MM.1S (cell line): Measurements from ENCODE around the gene TTC33.

Experiments used
- DNase-seq: peaks from one replicate; pipeline ENCODE4 v3.0.0-alpha.2; 2015
- H2AFZ ChIP-seq: fragments of 300-600 bp; sonication (generic); 2 replicates; pipeline ENCODE4 v1.6.0; 2016; ENCODE audit warnings: antibody characterized with exemption, low read length
- H3F3A ChIP-seq: fragments of 300-600 bp; sonication (generic); 2 replicates; pipeline ENCODE4 v1.6.1; 2016; ENCODE audit warnings: mild to moderate bottlenecking, antibody characterized with exemption, low read length, moderate library complexity, mixed read lengths; ENCODE audit not compliant: insufficient read depth
- H3K27ac ChIP-seq: fragments of 300-600 bp; sonication (generic); 2 replicates; pipeline ENCODE4 v1.5.1; 2016; ENCODE audit warnings: mild to moderate bottlenecking, low read length
- H3K27me3 ChIP-seq: fragments of 300-600 bp; sonication (generic); replicated peaks from 2 replicates; pipeline ENCODE4 v1.6.0; 2016; ENCODE audit warnings: low read length; ENCODE audit not compliant: insufficient read depth
- H3K36me3 ChIP-seq: fragments of 300-600 bp; sonication (generic); replicated peaks from 2 replicates; pipeline ENCODE4 v1.6.1; 2016; ENCODE audit warnings: mild to moderate bottlenecking, low read length, mixed read lengths; ENCODE audit not compliant: insufficient read depth
- H3K4me1 ChIP-seq: fragments of 300-600 bp; sonication (generic); 2 replicates; pipeline ENCODE4 v1.6.1; 2016; ENCODE audit warnings: low read length, mixed read lengths
- H3K4me2 ChIP-seq: fragments of 300-600 bp; sonication (generic); 2 replicates; pipeline ENCODE4 v1.6.0; 2016; ENCODE audit warnings: low read depth, low read length
- H3K4me3 ChIP-seq: fragments of 300-600 bp; sonication (generic); 2 replicates; pipeline ENCODE4 v1.5.1; 2016; ENCODE audit warnings: low read length, mixed read lengths
- H3K79me2 ChIP-seq: fragments of 300-600 bp; sonication (generic); 2 replicates; pipeline ENCODE4 v1.6.1; 2016; ENCODE audit warnings: mixed run types, low read length, mixed read lengths
- H3K9ac ChIP-seq: fragments of 300-600 bp; sonication (generic); 2 replicates; pipeline ENCODE4 v1.6.1; 2016; ENCODE audit warnings: low read length, mixed read lengths
- H3K9me2 ChIP-seq: fragments of 300-600 bp; sonication (generic); replicated peaks from 2 replicates; pipeline ENCODE4 v1.6.1; 2016; ENCODE audit warnings: mild to moderate bottlenecking, low read length, mixed read lengths; ENCODE audit not compliant: insufficient read depth
- H3K9me3 ChIP-seq: fragments of 300-600 bp; sonication (generic); replicated peaks from 2 replicates; pipeline ENCODE4 v1.6.1; 2016; ENCODE audit warnings: mild to moderate bottlenecking, low read length, mixed read lengths; ENCODE audit not compliant: insufficient read depth
- H4K20me1 ChIP-seq: fragments of 300-600 bp; sonication (generic); 2 replicates; pipeline ENCODE4 v1.6.1; 2016; ENCODE audit warnings: mild to moderate bottlenecking, low read length, moderate library complexity, mixed read lengths; ENCODE audit not compliant: insufficient read depth
- EZH2 ChIP-seq: fragments of 300-600 bp; sonication (generic); optimal IDR thresholded peaks from 2 replicates; pipeline ENCODE3; 2017; ENCODE audit warnings: low read depth, mild to moderate bottlenecking, antibody characterized with exemption, low read length, mixed read lengths
- EZH2phosphoT487 ChIP-seq: fragments of 300-600 bp; sonication (generic); IDR thresholded peaks from 2 replicates; pipeline ENCODE4 v1.6.1; 2018; ENCODE audit warnings: antibody characterized with exemption, low read length
- TF ChIP-seq, protein P1 (sequence below): fragments of 300-600 bp; sonication (generic); IDR thresholded peaks from 2 replicates; pipeline ENCODE4 v1.5.1; 2016; ENCODE audit warnings: antibody characterized with exemption, low read length, mixed read lengths

TTC33 gene

DNA sequence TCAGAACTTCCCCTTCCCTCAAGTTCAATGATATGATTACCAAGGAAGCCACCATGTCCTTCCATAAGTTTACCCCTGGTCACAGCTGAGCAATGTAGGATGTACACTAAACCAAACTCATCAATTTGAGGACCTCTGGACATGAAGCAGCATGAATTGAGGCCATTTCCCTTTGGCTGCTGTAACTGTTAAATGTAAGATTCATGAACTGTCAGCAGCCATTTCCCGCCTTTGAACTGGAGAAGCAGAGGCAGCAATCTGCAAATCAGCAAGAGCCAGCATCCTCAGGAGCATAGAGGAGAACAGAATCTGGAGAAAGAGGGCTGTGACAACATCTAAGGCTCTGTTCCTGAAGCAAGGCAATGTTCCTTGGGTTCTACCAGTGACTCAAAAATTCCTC, 180.3 kb downstream of the TTC33 start:
- no peaks in the 10 kb centered on the region for H3K79me2 ChIP-seq
- H3K9me2 ChIP-seq, result no peaks in the 10 kb centered on the region
- no peak overlapping the region for H3K27ac ChIP-seq
- H3K9ac ChIP-seq, result no peak overlapping the region
- peaks cover 5% of the 10 kb centered on the region; the same call in 1 of the 2 replicates for H3K4me1 ChIP-seq
- H3K9me3 ChIP-seq, result no peaks in the 10 kb centered on the region
- H2AFZ ChIP-seq, result no peak overlapping the region
- no peak overlapping the region for H3K4me2 ChIP-seq
- no peaks in the 10 kb centered on the region for H3K27me3 ChIP-seq
- TF ChIP-seq EZH2phosphoT487 (no peak), EZH2 (no peak)
- TF ChIP-seq, protein P1, sequence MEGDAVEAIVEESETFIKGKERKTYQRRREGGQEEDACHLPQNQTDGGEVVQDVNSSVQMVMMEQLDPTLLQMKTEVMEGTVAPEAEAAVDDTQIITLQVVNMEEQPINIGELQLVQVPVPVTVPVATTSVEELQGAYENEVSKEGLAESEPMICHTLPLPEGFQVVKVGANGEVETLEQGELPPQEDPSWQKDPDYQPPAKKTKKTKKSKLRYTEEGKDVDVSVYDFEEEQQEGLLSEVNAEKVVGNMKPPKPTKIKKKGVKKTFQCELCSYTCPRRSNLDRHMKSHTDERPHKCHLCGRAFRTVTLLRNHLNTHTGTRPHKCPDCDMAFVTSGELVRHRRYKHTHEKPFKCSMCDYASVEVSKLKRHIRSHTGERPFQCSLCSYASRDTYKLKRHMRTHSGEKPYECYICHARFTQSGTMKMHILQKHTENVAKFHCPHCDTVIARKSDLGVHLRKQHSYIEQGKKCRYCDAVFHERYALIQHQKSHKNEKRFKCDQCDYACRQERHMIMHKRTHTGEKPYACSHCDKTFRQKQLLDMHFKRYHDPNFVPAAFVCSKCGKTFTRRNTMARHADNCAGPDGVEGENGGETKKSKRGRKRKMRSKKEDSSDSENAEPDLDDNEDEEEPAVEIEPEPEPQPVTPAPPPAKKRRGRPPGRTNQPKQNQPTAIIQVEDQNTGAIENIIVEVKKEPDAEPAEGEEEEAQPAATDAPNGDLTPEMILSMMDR, result no peak
- H4K20me1 ChIP-seq, result no peaks in the 10 kb centered on the region
- no peaks in the 10 kb centered on the region for H3F3A ChIP-seq
- no peaks in the 10 kb centered on the region for H3K36me3 ChIP-seq
- DNase-seq, result no peak
- H3K4me3 ChIP-seq, result no peak overlapping the region

DNA sequence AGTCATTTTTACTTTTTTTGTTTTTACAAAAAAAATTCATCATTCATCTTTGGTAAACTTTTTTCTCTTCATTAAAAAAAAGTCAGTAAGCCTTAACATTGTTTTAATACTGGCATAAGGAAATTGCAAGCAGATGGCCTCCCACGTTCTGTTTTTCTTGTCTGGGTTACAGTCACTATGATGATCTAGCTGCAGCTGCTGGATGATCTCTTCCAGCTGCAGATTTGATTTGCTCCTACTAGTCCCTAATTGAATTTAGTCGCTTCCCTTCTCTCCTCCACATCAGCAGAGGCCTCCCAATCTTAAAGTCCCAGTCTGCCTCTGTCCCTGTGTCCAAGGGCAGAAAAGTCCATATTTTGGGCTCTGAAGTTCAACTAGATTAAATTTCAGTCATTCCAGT, 182.8 kb downstream of the TTC33 start:
- Histone ChIP-seq H3K9ac (no peak overlapping the region), H3K4me1 (0 out of 2 replicates have a peak, but pooled peaks cover 7% of the 10 kb centered on the region)
- TF ChIP-seq EZH2phosphoT487 (no peak), EZH2 (no peak)
- TF ChIP-seq, protein P1, result no peak

DNA sequence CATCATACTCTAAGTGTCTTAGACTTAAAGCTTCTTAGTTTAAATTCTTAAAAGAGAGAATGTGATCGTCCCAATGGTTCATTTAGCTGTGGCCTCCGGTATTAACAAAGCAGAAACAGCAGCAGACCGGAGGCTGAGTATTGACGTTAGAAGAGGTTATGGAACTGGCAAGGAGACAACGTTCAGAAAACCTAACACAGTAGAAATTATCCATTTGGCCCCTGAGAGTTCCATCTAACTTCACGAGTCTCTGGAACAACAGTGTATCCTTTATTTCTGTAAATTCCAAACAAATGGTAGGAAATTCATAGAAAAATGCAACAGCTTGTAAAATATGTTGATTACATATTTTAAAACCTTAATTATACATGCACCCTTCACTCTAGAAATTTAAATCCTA, 183.4 kb downstream of the TTC33 start:
- no peaks in the 10 kb centered on the region for H3K36me3 ChIP-seq
- H3K4me2 ChIP-seq, result no peak overlapping the region
- DNase-seq, result no peak
- H3K9me2 ChIP-seq, result no peaks in the 10 kb centered on the region
- H3K9ac ChIP-seq, result no peak overlapping the region
- no peak overlapping the region for H3K4me3 ChIP-seq
- no peak overlapping the region for H2AFZ ChIP-seq
- no peaks in the 10 kb centered on the region for H3F3A ChIP-seq
- H3K79me2 ChIP-seq, result no peaks in the 10 kb centered on the region
- TF ChIP-seq EZH2phosphoT487, result no peak
- TF ChIP-seq, protein P1, result no peak
- TF ChIP-seq EZH2, result no peak
- H3K9me3 ChIP-seq, result no peaks in the 10 kb centered on the region
- H3K4me1 ChIP-seq, result 0 out of 2 replicates have a peak, but pooled peaks cover 7% of the 10 kb centered on the region
- no peaks in the 10 kb centered on the region for H4K20me1 ChIP-seq
- no peak overlapping the region for H3K27ac ChIP-seq
- no peaks in the 10 kb centered on the region for H3K27me3 ChIP-seq

More for the DNA sequence above, 182.8 kb downstream of the TTC33 start:
- Histone ChIP-seq H3K4me2 (no peak overlapping the region), H3K27me3 (no peaks in the 10 kb centered on the region), H3F3A (no peaks in the 10 kb centered on the region), H3K36me3 (no peaks in the 10 kb centered on the region), H2AFZ (no peak overlapping the region), H3K9me2 (no peaks in the 10 kb centered on the region), H3K27ac (no peak overlapping the region), H3K9me3 (no peaks in the 10 kb centered on the region), H3K4me3 (no peak overlapping the region), H3K79me2 (no peaks in the 10 kb centered on the region), H4K20me1 (no peaks in the 10 kb centered on the region)
- DNase-seq, result no peak
